ENCODE measurements around the gene GPR132. TPM values are rescaled to one million over a fixed set of nuclear protein-coding genes. Genes with fewer than 3 reads are reported as not detected.
"Not testable (repeated sequence)": the region's sequence is repeated elsewhere in the genome, so short reads cannot be mapped to it uniquely, and the experiment has no call there.

GPR132 gene
- total RNA-seq (1 to 10 TPM; 1.8 to 2.3 (median 2.0) TPM), polyA plus RNA-seq (1 to 10 TPM in 2 of 3 donors, under 1 TPM in 1; 0.60 to 8.4 (median 1.4) TPM)

GRCh38 chr14:105065280-105066228, at the start of gene GPR132:
Gene GPR132 (minus strand): TSS chr14:105065430. CDS start chr14:105055420, 10,010 bp downstream.
- Histone ChIP-seq H3K4me1 (no peaks in the 10 kb centered on the region), H3K9me3 (no peaks in the 10 kb centered on the region), H3K27ac (peak within 1 kb of the TSS; percentile 22 to 63 (median 36)), H3K36me3 (no peaks in the 10 kb centered on the region), H3K4me3 (peak within 1 kb of the TSS in 2 of 4 donors; percentile 19 to 32), H3K27me3 (peaks cover under 1 to 42% (median 4%) of the 10 kb centered on the region in 3 donors)
- TF ChIP-seq POLR2AphosphoS5 (IDR thresholded peaks at IDR 0.05) (peak in 3 of 4 donors; percentile 24 to 56 (median 49)), EP300 (IDR thresholded peaks at IDR 0.05) (no peak), POLR2A (IDR thresholded peaks at IDR 0.05) (peak in 1 of 2 donors; percentile 7)
- TF ChIP-seq, protein P1, sequence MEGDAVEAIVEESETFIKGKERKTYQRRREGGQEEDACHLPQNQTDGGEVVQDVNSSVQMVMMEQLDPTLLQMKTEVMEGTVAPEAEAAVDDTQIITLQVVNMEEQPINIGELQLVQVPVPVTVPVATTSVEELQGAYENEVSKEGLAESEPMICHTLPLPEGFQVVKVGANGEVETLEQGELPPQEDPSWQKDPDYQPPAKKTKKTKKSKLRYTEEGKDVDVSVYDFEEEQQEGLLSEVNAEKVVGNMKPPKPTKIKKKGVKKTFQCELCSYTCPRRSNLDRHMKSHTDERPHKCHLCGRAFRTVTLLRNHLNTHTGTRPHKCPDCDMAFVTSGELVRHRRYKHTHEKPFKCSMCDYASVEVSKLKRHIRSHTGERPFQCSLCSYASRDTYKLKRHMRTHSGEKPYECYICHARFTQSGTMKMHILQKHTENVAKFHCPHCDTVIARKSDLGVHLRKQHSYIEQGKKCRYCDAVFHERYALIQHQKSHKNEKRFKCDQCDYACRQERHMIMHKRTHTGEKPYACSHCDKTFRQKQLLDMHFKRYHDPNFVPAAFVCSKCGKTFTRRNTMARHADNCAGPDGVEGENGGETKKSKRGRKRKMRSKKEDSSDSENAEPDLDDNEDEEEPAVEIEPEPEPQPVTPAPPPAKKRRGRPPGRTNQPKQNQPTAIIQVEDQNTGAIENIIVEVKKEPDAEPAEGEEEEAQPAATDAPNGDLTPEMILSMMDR (IDR thresholded peaks at IDR 0.05) = no peak
- 45 to 55% methylated on average over 22 of the region's 22 CpGs for WGBS, 2 donors
- peak; percentile 76 for DNase-seq
- intact Hi-C loops (cut with DNase I) = no loop called here

DNA sequence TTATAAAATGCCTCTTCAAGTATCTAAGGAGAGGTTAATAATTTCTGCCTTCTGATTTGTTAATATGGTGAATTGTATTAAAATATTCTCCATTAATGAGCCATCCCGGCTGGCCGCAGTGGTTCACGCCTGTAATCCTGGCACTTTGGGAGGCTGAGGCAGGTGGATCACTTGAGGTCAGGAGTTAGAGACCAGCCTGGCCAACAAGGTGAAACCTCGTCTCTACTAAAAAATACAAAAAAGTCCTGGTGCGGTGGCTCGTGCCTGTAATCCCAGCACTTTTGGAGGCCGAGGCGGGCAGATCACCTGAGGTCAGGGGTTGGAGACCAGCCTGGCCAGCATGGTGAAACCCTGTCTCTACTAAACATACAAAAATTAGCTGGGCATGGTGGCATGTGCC, 44.0 kb upstream of the GPR132 start:
- H3K4me1 ChIP-seq; H3K9me3 ChIP-seq; H3K27ac ChIP-seq; intact Hi-C loops (cut with DNase I); H3K4me3 ChIP-seq; H3K36me3 ChIP-seq; DNase-seq: not testable (repeated sequence)
- 89 to 93% methylated on average over 8 of the region's 8 CpGs for WGBS, 2 donors
- peaks cover 0 to 19% (median 0%) of the 10 kb centered on the region in 3 donors for H3K27me3 ChIP-seq

- no peak overlapping the region for H3K27ac ChIP-seq
- H3K9me3 ChIP-seq = no peaks in the 10 kb centered on the region
- TF ChIP-seq POLR2A (IDR thresholded peaks at IDR 0.05) = no peak
- TF ChIP-seq, protein P1 (IDR thresholded peaks at IDR 0.05) = no peak
- no peak for TF ChIP-seq POLR2AphosphoS5 (IDR thresholded peaks at IDR 0.05)
- no peak for TF ChIP-seq EP300 (IDR thresholded peaks at IDR 0.05)
- WGBS, 2 donors = 83 to 84% methylated on average over 7 of the region's 7 CpGs
- no peaks in the 10 kb centered on the region for H3K36me3 ChIP-seq
- no peak overlapping the region for H3K4me3 ChIP-seq
- H3K4me1 ChIP-seq = no peaks in the 10 kb centered on the region
- DNase-seq = no peak
- intact Hi-C loops (cut with DNase I) = no loop called here
- H3K27me3 ChIP-seq = peaks cover 0 to 20% (median 0%) of the 10 kb centered on the region in 3 donors
Observed at GRCh38 chr14:105108516-105108864, 43.3 kb upstream of the GPR132 start.

DNA sequence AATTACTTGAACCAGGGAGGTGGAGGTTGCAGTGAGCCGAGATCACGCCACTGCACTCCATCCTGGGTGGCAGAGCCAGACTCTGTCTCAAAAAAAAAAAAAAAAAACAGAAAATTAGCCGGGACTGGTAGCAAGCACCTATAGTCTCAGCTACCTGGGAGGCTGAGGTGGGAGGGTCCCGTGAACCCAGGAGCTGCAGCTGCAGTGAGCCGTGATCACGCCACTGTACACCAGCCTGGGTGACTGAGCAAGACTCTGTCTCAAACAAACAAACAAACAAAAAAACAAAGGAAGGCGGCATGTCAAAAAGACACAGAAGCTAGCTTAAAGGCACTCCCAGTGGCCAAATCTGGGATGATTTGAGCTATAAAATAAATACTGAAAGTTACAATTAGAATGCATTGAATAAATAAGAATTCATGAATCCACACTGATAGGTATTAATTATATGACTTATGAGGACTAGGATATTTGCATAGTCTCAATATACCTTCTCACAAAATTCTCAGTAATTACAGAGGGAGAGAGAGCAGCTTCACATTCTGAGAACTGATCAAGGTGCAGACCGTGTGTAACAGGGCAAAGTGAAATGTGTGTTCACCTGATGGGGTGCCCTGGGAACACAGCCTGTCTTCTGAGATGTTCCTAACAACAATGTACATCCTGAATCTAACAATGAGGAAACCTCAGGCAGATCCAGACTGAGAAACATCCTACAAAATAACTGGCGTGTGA, 42.7 kb upstream of the GPR132 start:
- DNase-seq = peak; percentile 38
- TF ChIP-seq POLR2A (IDR thresholded peaks at IDR 0.05) (no peak), EP300 (IDR thresholded peaks at IDR 0.05) (no peak), POLR2AphosphoS5 (IDR thresholded peaks at IDR 0.05) (no peak)
- TF ChIP-seq, protein P1 (IDR thresholded peaks at IDR 0.05) = no peak
- H3K36me3 ChIP-seq = no peaks in the 10 kb centered on the region
- H3K4me1 ChIP-seq = no peaks in the 10 kb centered on the region
- no peaks in the 10 kb centered on the region for H3K9me3 ChIP-seq
- intact Hi-C loops (cut with DNase I) = no loop called here
- H3K27ac ChIP-seq = no peak overlapping the region
- WGBS, 2 donors = 45 to 69% methylated on average over 9 of the region's 9 CpGs
- peaks cover 0 to 20% (median 0%) of the 10 kb centered on the region in 3 donors for H3K27me3 ChIP-seq
- no peak overlapping the region for H3K4me3 ChIP-seq

DNA sequence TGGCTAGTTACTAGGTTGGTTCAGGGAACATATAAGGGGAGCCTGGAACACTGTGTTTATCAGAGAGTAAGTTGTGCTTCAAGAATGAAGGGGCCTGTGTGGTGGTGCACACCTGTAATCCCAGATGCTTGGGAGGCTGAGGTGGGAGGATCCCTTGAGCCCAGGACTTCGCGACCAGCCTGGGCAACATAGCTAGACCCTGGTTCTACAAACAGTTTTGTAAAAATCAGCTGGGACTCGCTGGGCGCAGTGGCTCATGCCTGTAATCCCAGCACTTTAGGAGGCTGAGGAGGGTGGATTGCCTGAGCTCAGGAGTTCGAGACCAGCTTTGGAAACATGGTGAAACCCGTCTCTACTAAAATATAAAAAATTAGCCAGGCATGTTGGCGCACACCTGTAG, 42.1 kb upstream of the GPR132 start:
- no peak for DNase-seq
- Histone ChIP-seq H3K27ac (no peak overlapping the region), H3K4me3 (no peak overlapping the region), H3K9me3 (no peaks in the 10 kb centered on the region), H3K4me1 (no peaks in the 10 kb centered on the region), H3K27me3 (peaks cover 0 to 20% (median 0%) of the 10 kb centered on the region in 3 donors), H3K36me3 (no peaks in the 10 kb centered on the region)
- intact Hi-C loops (cut with DNase I) = no loop called here
- WGBS, 2 donors = 94% methylated on average over 7 of the region's 7 CpGs
- TF ChIP-seq POLR2A (IDR thresholded peaks at IDR 0.05) (no peak), EP300 (IDR thresholded peaks at IDR 0.05) (no peak), POLR2AphosphoS5 (IDR thresholded peaks at IDR 0.05) (no peak)
- TF ChIP-seq, protein P1 (IDR thresholded peaks at IDR 0.05) = no peak
